HepG2 (cell line): Measurements from ENCODE around the gene EPB41L2. TPM values are rescaled to one million over a fixed set of nuclear protein-coding genes. Genes with fewer than 3 reads are reported as not detected.

Experiments
- CBFB ChIP-seq: sonication (generic); formaldehyde crosslinking; IDR thresholded peaks from 2 replicates; pipeline ENCODE4 v1.4.0; 2020; ENCODE audit warnings: missing genetic modification reagents
- FOSL2 ChIP-seq: sonication (generic); formaldehyde crosslinking; IDR thresholded peaks from 2 replicates; pipeline ENCODE4 v1.4.0; 2020; ENCODE audit warnings: missing genetic modification reagents
- GATAD2A ChIP-seq: IDR thresholded peaks from 2 replicates; pipeline ENCODE4 v1.6.1; 2016
- GFI1 ChIP-seq: sonication (generic); formaldehyde crosslinking; IDR thresholded peaks from 2 replicates; pipeline ENCODE4 v1.5.0; 2020; ENCODE audit warnings: missing genetic modification reagents, mild to moderate bottlenecking, borderline replicate concordance
- JUND ChIP-seq: sonication (generic); formaldehyde crosslinking; IDR thresholded peaks from 2 replicates; pipeline ENCODE4 v1.8.0; 2022; ENCODE audit warnings: mild to moderate bottlenecking, missing genetic modification reagents
- MAFK ChIP-seq, 2 experiments: IDR thresholded peaks in 1 of 2; conservative IDR thresholded peaks in 1 of 2; 2 replicates each; pipeline ENCODE4 v1.6.1; 2011; ENCODE audit warnings: improper control_type of control experiment in 2 of 2, low read length in 2 of 2
- NR2F6 ChIP-seq, 2 experiments: IDR thresholded peaks; 2 replicates each; pipeline ENCODE4 v1.6.1; 2016; ENCODE audit warnings: antibody characterized with exemption in 1 of 2, mild to moderate bottlenecking in 1 of 2
- TEAD3 ChIP-seq: optimal IDR thresholded peaks from 2 replicates; pipeline ENCODE3; 2016; ENCODE audit warnings: borderline replicate concordance
- ZGPAT ChIP-seq: IDR thresholded peaks from 2 replicates; pipeline ENCODE4 v1.6.1; 2016; ENCODE audit warnings: mild to moderate bottlenecking
- ZNF34 ChIP-seq: sonication (generic); formaldehyde crosslinking; IDR thresholded peaks from 2 replicates; pipeline ENCODE4 v1.4.0; 2020; ENCODE audit warnings: mild to moderate bottlenecking, missing genetic modification reagents, borderline replicate concordance
- ZNF646 ChIP-seq: sonication (generic); formaldehyde crosslinking; IDR thresholded peaks from 2 replicates; pipeline ENCODE4 v1.9.0; 2021; ENCODE audit warnings: mild to moderate bottlenecking, missing genetic modification reagents
- ZNF788 ChIP-seq: sonication (generic); formaldehyde crosslinking; IDR thresholded peaks from 2 replicates; pipeline ENCODE4 v1.5.0; 2020; ENCODE audit warnings: mild to moderate bottlenecking, missing genetic modification reagents, borderline replicate concordance
- polyA plus RNA-seq, 8 experiments: library from polyadenylated mRNA; depleted of rRNA in 3 of 8; stranded (reverse) in 7 of 8; unstranded in 1 of 8; fragments of >200 nt; fragmentation: Illumina TruSeq in 4 of 8; extraction: Trizol in 4 of 8; gene quantifications; 2 replicates each; pipeline versions ENCODE4 v1.2.1 to v1.2.3, GENCODE V29; 2011 to 2016; ENCODE audit warnings: low read depth in 4 of 8, missing spikeins in 1 of 8, mixed read lengths in 1 of 8; ENCODE audit not compliant: insufficient read depth in 1 of 8
- total RNA-seq, 5 experiments: library from RNA; depleted of rRNA; stranded (reverse); fragments of >200 nt; fragmentation: Illumina TruSeq; extraction: Trizol; gene quantifications; 2 replicates each; pipeline ENCODE4 v1.2.3, GENCODE V29; 2016; ENCODE audit warnings: low read depth in 1 of 5
- TF ChIP-seq, protein P1 (sequence below): sonication (generic); formaldehyde crosslinking; IDR thresholded peaks from 2 replicates; pipeline ENCODE4 v1.4.0; 2020; ENCODE audit warnings: missing genetic modification reagents
- TF ChIP-seq, protein P2 (sequence below): sonication (generic); formaldehyde crosslinking; IDR thresholded peaks from 2 replicates; pipeline ENCODE4 v1.4.0; 2020; ENCODE audit warnings: missing genetic modification reagents

EPB41L2 gene
- total and polyA plus RNA-seq, 2 of the 13 experiments (the other 11 are each of a cell fraction or from before 2014, with no cell fraction given): 41.7 to 56.4 TPM

DNA sequence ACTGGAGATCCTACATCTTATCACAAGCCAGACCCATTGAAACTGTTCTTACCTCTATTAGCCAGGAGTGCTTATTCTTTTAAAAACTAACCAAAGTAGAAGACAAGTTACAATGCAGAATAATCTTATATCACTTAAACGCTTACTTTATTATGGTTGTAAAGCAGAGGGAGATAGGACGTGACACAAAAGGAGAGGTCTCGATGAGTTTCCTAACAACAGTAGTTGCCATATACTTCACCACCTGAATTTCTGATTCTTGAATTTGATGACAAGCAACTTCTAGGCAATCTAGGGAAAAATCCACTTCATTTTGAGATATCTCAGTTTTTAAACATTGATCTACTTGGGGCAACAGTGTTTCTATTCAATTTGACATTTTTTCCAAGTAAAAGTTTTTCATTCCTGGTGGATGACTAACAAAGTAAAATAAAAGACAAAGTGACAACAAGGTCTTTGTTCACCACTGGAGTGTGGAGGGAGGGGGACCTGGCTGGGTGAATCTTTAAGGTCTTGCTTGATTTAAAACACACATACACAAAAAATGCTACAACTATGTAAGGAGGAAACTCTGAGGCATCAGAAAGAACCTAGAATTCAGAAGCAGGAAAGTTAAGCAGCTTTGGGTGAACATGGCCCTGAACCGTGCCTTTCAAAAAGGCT lies 125.0 kb downstream of the EPB41L2 start (continued):
- TF ChIP-seq, protein P1, sequence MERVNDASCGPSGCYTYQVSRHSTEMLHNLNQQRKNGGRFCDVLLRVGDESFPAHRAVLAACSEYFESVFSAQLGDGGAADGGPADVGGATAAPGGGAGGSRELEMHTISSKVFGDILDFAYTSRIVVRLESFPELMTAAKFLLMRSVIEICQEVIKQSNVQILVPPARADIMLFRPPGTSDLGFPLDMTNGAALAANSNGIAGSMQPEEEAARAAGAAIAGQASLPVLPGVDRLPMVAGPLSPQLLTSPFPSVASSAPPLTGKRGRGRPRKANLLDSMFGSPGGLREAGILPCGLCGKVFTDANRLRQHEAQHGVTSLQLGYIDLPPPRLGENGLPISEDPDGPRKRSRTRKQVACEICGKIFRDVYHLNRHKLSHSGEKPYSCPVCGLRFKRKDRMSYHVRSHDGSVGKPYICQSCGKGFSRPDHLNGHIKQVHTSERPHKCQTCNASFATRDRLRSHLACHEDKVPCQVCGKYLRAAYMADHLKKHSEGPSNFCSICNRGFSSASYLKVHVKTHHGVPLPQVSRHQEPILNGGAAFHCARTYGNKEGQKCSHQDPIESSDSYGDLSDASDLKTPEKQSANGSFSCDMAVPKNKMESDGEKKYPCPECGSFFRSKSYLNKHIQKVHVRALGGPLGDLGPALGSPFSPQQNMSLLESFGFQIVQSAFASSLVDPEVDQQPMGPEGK (CRISPR knock-in tag): peak; percentile 58; the same call in 1 of the 2 replicates
- TF ChIP-seq ZGPAT (peak; percentile 50; the same call in 1 of the 2 replicates), FOSL2 (CRISPR knock-in tag) (peak; percentile 88), ZNF34 (CRISPR knock-in tag) (no peak), TEAD3 (CRISPR knock-in tag) (peak; percentile 92), GFI1 (CRISPR knock-in tag) (0 out of 2 replicates have a peak, but pooled peaks have one; percentile 26), MAFK (conservative IDR thresholded peaks at IDR 0.05 in 1 of 2, IDR thresholded peaks at IDR 0.05 in 1 of 2; ENCODE audit: low read length in 2 of 2) (peak; percentile 16 to 31; a peak in 2 of 4 replicates), CBFB (CRISPR knock-in tag) (no peak), GATAD2A (peak; percentile 81), ZNF646 (CRISPR knock-in tag) (peak; percentile 72), JUND (CRISPR knock-in tag) (0 out of 2 replicates have a peak, but pooled peaks have one; percentile 36), NR2F6 (IDR thresholded peaks at IDR 0.05) (0 out of 2 replicates have a peak, but pooled peaks have one; percentile 22), NR2F6 (CRISPR knock-in tag; IDR thresholded peaks at IDR 0.05) (0 out of 2 replicates have a peak, but pooled peaks have one; percentile 22), ZNF788 (CRISPR knock-in tag) (no peak)
- TF ChIP-seq, protein P2, sequence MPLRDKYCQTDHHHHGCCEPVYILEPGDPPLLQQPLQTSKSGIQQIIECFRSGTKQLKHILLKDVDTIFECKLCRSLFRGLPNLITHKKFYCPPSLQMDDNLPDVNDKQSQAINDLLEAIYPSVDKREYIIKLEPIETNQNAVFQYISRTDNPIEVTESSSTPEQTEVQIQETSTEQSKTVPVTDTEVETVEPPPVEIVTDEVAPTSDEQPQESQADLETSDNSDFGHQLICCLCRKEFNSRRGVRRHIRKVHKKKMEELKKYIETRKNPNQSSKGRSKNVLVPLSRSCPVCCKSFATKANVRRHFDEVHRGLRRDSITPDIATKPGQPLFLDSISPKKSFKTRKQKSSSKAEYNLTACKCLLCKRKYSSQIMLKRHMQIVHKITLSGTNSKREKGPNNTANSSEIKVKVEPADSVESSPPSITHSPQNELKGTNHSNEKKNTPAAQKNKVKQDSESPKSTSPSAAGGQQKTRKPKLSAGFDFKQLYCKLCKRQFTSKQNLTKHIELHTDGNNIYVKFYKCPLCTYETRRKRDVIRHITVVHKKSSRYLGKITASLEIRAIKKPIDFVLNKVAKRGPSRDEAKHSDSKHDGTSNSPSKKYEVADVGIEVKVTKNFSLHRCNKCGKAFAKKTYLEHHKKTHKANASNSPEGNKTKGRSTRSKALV (CRISPR knock-in tag): no peak
